ENCODE measurements around the gene PNPLA2. TPM values are rescaled to one million over a fixed set of nuclear protein-coding genes. Genes with fewer than 3 reads are reported as not detected.

The PNPLA2 gene, protein sequence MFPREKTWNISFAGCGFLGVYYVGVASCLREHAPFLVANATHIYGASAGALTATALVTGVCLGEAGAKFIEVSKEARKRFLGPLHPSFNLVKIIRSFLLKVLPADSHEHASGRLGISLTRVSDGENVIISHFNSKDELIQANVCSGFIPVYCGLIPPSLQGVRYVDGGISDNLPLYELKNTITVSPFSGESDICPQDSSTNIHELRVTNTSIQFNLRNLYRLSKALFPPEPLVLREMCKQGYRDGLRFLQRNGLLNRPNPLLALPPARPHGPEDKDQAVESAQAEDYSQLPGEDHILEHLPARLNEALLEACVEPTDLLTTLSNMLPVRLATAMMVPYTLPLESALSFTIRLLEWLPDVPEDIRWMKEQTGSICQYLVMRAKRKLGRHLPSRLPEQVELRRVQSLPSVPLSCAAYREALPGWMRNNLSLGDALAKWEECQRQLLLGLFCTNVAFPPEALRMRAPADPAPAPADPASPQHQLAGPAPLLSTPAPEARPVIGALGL
- total RNA-seq: 20.5 and 21.2 TPM in 2 replicates

DNA sequence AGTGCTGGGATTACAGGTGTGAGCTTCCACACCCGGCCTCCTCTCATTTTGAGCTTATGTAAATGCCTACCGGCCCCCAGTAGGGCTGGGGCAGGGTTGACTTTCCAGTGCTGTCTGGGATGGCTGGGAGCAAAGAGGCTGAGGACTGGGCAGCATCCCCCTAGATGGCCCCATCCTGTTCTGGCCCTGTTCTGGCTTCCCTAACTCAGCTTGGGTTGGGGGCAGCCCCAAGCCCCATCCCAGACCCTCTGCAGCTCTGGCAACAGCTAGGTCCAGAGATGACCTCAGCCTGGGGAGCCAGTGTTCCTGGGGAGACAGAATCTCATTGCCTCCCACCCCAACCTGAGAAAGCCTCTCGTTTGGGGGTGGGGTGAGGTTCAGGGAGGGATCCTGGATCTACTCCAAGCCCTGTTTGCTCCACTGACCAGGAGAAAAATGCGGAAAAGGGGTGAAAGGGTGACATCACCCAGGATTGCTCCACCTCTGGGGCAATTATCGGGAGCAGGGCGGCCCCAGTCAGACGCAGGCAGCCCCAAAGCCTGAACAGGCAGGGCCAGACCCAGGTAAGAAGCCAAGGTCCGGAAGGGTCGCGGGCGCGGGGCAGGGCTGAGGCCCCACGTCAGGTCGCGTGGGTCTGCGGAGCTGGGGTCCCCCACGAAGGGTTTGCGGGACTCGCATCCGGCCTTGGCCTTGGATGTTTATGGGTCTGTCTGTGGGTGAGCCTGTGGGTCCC lies at the start of gene PNPLA2:
TSS of gene PNPLA2 (plus strand) at position 519 of the 733 bp plus-strand sequence. CDS start 805 bp downstream, outside the sequence.

DNA sequence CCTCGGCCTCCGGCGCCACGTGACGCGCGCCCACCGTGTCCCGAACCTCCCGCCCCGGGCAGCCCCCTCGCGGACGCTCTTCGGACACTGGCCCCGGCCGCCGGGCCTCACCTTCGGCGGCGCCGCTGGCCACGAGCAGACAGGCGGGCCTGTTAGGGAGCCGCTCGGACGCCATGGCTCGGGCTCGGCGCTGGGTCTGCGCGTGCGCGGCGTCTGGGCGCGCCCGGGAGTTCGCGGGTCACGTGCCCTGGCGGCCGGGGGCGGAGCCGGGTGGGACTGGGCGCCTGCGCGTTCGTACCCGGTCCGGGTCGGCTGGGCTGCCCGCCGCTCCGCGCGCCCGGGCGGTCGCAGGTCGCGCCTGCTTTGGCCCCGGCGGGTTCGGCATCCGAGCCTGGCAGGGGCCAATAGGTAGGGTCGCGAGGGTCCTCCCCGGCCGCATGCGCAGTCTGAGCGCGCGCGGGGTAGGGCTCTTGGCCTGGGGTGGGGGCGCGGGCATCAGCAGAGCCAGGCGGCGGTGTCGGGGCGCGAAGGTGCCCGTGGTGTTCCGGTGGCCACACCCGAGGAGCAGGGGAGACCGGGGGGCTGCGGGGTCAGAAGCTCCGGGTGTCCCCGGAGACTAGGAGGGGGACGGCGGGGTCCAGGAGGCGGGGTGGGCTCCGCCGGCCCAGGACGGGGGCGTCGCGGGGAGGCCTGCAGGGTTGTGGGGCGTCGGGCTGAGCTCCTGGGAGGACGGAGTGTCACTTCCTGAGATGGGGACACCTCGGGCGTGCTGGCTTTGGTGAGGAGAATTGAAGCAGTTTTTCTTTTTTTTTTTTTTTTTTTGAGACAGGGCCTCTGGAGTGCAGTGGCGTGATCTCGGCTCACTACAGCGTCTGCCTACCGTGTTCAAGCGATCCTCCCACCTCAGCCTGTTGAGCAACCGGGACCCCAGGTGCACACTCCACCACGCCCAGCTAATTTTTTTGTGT lies 41.1 kb upstream of the PNPLA2 start, which contains the start of gene GATD1:
TSS of gene GATD1 (minus strand) at position 200 of the 968 bp plus-strand sequence. CDS start at position 175, 25 bp downstream.

DNA sequence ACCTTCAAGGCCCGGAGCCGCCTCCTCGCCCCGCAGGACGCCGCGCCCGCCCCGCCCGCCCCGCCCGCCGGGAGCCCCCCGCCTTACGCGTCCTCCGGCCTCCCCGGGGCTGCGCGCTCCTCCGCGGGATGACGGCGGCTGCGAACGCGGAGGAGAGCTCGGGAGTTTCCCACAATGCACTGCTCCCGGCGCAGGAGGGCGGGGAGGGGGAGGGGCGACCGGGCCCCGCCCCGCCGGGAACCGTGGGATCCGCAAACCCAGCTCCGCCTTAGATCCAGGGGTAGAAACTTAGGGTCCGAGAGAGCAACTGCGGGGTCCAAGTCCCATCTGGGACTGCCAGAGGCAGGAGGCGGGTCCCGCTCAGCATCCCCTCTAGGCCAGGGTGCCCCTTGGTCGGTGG lies 28.8 kb upstream of the PNPLA2 start, which contains the start of gene CEND1:
TSS of gene CEND1 (minus strand) at position 148 of the 400 bp plus-strand sequence. CDS start 1,514 bp downstream, outside the sequence.

DNA sequence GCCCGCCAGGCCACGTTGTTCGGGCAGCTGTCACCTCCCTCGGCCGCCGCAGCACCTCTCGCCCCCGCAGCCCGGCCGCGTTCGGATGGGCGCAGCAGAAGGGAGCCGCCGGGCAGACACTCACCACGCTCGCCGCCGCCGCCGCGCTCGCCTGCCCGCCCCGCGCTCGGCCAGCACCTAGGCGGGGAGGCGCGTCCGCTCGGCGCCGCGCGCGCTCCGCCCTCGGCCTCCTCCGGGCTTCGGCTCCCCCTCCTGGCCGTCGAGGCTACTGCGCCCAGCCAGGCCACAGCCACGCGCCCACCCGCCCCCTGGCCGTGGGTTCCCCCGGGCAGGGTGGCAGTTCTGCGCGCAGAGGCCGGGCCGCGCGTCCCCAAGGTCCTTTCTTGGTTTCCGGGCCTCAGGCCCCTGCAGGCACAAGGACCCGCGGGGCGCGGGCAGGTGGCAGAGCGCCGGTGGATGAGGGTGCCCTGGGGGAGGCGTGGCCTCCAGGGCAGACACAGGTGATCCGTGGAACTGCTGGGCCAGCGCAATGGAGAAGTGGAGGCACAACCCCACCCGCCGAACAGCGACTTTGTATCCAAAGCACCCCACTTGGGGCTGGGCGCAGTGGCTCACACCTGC lies 20.5 kb upstream of the PNPLA2 start, which contains the start of gene SLC25A22:
TSS of gene SLC25A22 (minus strand) at position 189 of the 621 bp plus-strand sequence. CDS start 3,275 bp downstream, outside the sequence.

DNA sequence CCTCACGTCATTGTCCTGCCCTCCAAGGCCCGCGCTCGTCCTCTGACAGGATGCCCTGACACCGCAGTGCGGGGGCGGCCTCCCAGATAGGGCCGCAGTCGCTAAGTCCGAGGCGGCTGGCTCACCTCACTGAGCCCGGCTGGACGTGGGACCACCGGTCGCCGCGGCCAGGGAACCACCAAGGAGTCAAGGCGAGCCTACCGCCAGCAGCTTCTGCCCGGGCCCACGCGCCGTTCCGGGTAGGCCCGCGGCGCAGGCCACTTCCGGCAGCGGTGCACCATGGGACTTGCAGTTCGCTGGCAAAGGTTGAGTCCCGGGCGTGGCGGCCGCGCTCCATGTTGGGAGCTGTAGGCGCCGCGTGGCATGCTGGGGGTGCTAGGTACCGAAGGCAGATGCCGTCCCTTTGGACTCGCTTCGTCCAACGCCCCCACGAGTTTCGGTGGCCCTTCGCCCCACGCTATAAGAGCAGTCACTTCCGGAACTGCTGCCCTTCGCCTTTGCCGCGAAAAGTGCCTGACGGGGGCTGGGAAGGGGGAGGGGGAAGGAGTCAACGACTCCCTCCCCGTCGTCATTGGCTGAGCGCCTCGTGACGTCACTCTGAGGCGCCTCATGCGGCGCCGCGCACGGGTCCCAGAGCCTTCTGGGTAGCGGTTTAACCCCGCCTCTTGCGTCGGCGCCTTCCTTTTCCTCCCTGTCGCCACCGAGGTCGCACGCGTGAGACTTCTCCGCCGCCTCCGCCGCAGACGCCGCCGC lies 9.3 kb upstream of the PNPLA2 start, which contains the start of gene RPLP2:
TSS of gene RPLP2 (plus strand) at position 681 of the 753 bp plus-strand sequence. CDS start 268 bp downstream, outside the sequence.

DNA sequence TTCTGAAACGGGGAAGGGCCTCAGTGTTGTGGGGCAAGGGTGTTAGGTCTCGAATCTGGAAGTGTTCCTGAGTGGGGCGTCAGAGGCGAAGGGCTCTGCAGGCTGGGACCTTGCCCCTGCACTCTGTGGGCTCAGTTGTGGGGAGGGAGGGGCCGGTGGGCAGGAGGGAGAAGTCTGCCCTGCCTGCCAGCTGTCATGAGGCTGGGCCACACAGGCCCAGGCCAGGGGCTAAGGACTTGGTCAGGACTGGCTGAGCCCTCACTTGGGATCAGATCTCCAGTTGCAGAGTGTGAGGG lies 9.1 kb downstream of the PNPLA2 start, which contains the start of gene CRACR2B:
TSS of gene CRACR2B (plus strand) at position 23 of the 296 bp plus-strand sequence. CDS start 689 bp downstream, outside the sequence.

DNA sequence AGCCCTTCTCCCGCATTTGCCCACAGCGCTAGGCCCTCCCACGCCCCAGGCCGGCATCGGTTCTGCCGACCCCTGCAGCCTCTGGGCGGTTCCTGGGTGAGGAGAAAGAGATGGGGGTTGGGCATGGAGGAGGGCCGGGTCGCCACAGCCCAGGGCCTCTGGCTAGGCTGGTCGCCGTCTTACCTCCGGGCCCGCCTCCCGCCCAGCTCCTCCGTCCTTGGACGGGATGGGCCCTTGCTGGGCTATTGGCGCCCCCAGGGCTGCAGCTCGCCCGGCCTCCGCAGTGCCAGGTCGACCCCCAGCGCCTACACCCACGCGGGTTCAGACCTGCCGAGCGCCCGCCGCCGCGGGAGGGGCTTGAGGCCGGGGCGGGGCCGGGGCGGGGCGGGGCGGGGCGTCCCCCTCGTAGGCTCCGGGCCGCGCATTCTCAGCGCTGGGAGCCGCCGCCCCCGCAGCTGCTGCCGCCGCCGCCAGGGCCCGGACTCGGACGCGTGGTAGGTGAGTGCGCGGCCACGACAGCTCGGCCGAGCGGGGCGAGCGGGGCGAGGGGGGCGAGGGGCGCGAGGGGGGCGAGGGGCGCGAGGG lies 13.9 kb downstream of the PNPLA2 start, which contains the start of gene CD151:
TSS of gene CD151 (plus strand) at position 424 of the 585 bp plus-strand sequence. CDS start 3,118 bp downstream, outside the sequence.

DNA sequence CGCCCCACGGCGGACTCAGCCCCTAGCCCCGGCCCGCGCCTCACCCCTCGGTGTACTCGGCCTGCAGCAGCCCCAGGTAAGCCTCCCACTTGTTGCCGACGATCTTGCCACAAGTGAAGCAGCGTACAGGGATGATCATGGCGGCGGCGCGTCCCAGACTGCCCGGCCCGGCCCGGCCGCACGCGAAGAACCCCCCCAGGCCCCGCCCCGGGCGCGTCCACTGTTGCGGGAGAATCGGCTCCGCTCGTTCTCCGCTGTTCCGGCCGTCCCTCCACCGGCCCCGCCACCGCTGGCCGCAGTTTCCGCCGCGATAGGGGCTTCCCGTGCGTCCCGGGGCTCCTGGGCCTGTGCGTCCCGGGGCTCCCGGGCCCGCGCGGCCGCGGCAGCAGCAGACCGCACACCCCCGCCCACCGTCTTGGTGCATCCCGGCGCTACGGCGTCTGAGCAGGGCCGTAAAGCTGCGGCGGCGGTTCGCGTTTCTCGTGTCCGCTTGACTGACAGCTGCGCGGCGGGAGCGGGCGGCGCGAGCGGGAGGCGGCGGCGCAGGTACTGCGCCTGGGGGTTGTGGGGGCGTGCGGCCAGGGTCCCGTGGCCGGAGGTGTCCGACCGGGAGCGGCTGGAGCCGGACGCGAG lies 23.8 kb downstream of the PNPLA2 start, which contains the start of the genes POLR2L and TSPAN4:
TSS of gene POLR2L (minus strand) at position 160 of the 633 bp plus-strand sequence. CDS start at position 139, 21 bp downstream.
TSS of gene TSPAN4 (plus strand) at position 483 of the 633 bp plus-strand sequence. CDS start 7,453 bp downstream, outside the sequence.

Other genes with a start within 250 kb of the PNPLA2 start
- gene PHRF1, start 242.4 kb upstream of the PNPLA2 start, total RNA-seq: 26.3 and 37.4 TPM in 2 replicates
- gene IRF7, start 203.0 kb upstream of the PNPLA2 start, total RNA-seq: 7.8 and 39.3 TPM in 2 replicates
- not detected in 2 replicates for gene CDHR5, start 194.0 kb upstream of the PNPLA2 start, total RNA-seq
- gene SCT, start 191.7 kb upstream of the PNPLA2 start, total RNA-seq: not detected in 2 replicates
- gene DRD4, start 181.6 kb upstream of the PNPLA2 start, total RNA-seq: 0.07 TPM in 1 of 2 replicates, not detected in the other
- gene DEAF1, start 123.7 kb upstream of the PNPLA2 start, total RNA-seq: 28.4 and 36.0 TPM in 2 replicates
- gene TMEM80, start 123.1 kb upstream of the PNPLA2 start, total RNA-seq: 16.4 and 21.9 TPM in 2 replicates
- gene EPS8L2, start 112.7 kb upstream of the PNPLA2 start, total RNA-seq: 126 and 167 TPM in 2 replicates
- gene TALDO1, start 71.5 kb upstream of the PNPLA2 start, total RNA-seq: 199 and 220 TPM in 2 replicates
- gene GATD1, start 41.4 kb upstream of the PNPLA2 start, total RNA-seq: 20.8 and 30.3 TPM in 2 replicates
- gene CEND1, start 28.8 kb upstream of the PNPLA2 start, total RNA-seq: not detected in 2 replicates
- 6.2 and 20.9 TPM in 2 replicates for gene SLC25A22, start 20.6 kb upstream of the PNPLA2 start, total RNA-seq
- gene PIDD1, start 13.7 kb upstream of the PNPLA2 start, total RNA-seq: 6.2 and 8.1 TPM in 2 replicates
- 259 and 293 TPM in 2 replicates for gene RPLP2, start 8.9 kb upstream of the PNPLA2 start, total RNA-seq
- 0.34 and 1.00 TPM in 2 replicates for gene CRACR2B, start 9.0 kb downstream of the PNPLA2 start, total RNA-seq
- 166 and 396 TPM in 2 replicates for gene CD151, start 14.0 kb downstream of the PNPLA2 start, total RNA-seq
- gene POLR2L, start 23.6 kb downstream of the PNPLA2 start, total RNA-seq: 25.6 and 55.0 TPM in 2 replicates
- 21.7 and 32.5 TPM in 2 replicates for gene TSPAN4, start 23.9 kb downstream of the PNPLA2 start, total RNA-seq
- gene CHID1, start 91.9 kb downstream of the PNPLA2 start, total RNA-seq: 44.4 and 76.5 TPM in 2 replicates
- gene AP2A2, start 107.0 kb downstream of the PNPLA2 start, total RNA-seq: 17.1 and 40.4 TPM in 2 replicates
- not detected in 2 replicates for gene MUC6, start 217.8 kb downstream of the PNPLA2 start, total RNA-seq

Measured in nasal cavity respiratory epithelium epithelial cell of viscerocranial mucosa (primary cell).